MCF 10A (cell line): ENCODE measurements around the gene CCDC171. TPM values are rescaled to one million over a fixed set of nuclear protein-coding genes. Genes with fewer than 3 reads are reported as not detected.
A peak's percentile ranks its signal among the peaks of the same experiment; 100 is the strongest.

ENCODE experiments used
- BruUV-seq: library from RNA; stranded (reverse); fragments of 400-500 nt; replicated peaks from 2 replicates; lab custom pipeline; 2021; lab: Mats Ljungman, UMichigan
- CTCF ChIA-PET: fragments of 300-600 bp; sonication (Branson Sonifier 250); formaldehyde crosslinking; extraction: SDS; loops from one replicate; lab custom pipeline; 2021; ENCODE audit warnings: antibody characterized with exemption, inconsistent platforms; lab: Yijun Ruan, JAX
- POLR2A ChIA-PET: fragments of 300-600, 350-650 bp; sonication (Branson Sonifier 250); formaldehyde crosslinking; extraction: SDS; loops from one replicate; lab custom pipeline; 2020; ENCODE audit warnings: antibody characterized with exemption, inconsistent platforms; lab: Yijun Ruan, JAX
- DNase-seq: peaks from one replicate; pipeline ENCODE4 v3.0.0-alpha.2; 2018; ENCODE audit not compliant: unreplicated experiment
- H3K27ac Mint-ChIP-seq: one replicate; pipeline ENCODE4 v1.8.0; 2022; ENCODE audit warnings: mild to moderate bottlenecking, low read depth, mixed read lengths; ENCODE audit not compliant: unreplicated experiment
- H3K27me3 Mint-ChIP-seq: one replicate; pipeline ENCODE4 v1.8.0; 2022; ENCODE audit warnings: mixed read lengths; ENCODE audit not compliant: insufficient read depth, unreplicated experiment
- H3K36me3 Mint-ChIP-seq: one replicate; pipeline ENCODE4 v1.8.0; 2022; ENCODE audit warnings: mild to moderate bottlenecking, moderate library complexity, mixed read lengths; ENCODE audit not compliant: insufficient read depth, unreplicated experiment
- H3K4me1 Mint-ChIP-seq: one replicate; pipeline ENCODE4 v1.8.0; 2022; ENCODE audit warnings: mixed read lengths; ENCODE audit not compliant: insufficient read depth, unreplicated experiment
- H3K4me3 Mint-ChIP-seq: one replicate; pipeline ENCODE4 v1.8.0; 2022; ENCODE audit warnings: mild to moderate bottlenecking, moderate library complexity, mixed read lengths; ENCODE audit not compliant: unreplicated experiment
- H3K9me3 Mint-ChIP-seq: one replicate; pipeline ENCODE4 v1.8.0; 2022; ENCODE audit warnings: mixed read lengths; ENCODE audit not compliant: unreplicated experiment
- CTCF ChIP-seq: fragments of 200-600 bp; IDR thresholded peaks from one replicate; pipeline ENCODE4 v1.8.0; 2022; ENCODE audit warnings: antibody characterized with exemption, mild to moderate bottlenecking; ENCODE audit not compliant: unreplicated experiment
- intact Hi-C: fragments of 100-400 bp; cut with micrococcal nuclease; formaldehyde crosslinking; loops from 2 replicates; pipeline ENCODE4 v1.14.1; 2022
- total RNA-seq: library from RNA; stranded (reverse); gene quantifications from 2 replicates; pipeline ENCODE4 v1.2.3, GENCODE V29; 2022

CCDC171 gene
- total RNA-seq, 1 experiment from 2014 or later = 1.7 TPM

DNA sequence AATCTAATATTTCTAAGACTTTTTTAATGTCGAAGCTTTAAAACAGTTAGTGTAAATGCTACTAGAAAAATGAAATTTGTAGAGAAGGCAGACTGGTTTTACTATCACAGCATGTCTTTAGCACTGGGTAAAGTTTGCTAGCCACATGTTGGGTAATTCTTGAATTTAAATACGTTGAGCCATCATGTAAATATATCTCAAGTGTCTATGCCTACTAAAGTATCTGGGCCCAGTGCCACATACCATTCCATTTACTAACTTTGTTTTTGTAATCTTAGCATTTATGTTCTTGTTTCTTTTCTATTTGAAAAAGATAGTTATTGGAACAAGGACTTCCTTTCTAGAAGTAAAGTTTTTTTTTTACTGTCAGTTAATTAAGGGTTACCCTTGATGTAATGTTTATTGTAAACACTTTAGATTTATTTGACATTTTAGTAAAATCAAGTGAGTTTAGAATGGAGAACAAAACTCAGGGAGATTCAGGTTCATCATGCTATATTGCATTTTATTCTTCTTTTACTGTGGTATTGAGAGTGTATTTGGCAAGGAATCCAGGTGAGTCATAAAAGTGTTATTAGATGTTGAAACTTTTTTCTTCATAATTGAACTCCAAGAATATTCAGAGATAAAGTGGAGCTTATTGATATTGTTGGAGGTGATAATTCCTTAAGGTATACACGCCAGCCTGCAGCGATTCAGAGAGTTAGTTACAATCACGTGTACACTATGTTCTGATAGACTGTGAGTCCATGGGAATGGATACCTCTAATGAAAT, 182.4 kb downstream of the CCDC171 start:
- no TSS peak for BruUV-seq
- Mint-ChIP-seq H3K4me3 (peak overlapping the region; percentile 44), H3K36me3 (no peaks in the 10 kb centered on the region), H3K27ac (peak overlapping the region; percentile 76), H3K27me3 (no peaks in the 10 kb centered on the region), H3K4me1 (peaks cover 18% of the 10 kb centered on the region), H3K9me3 (no peaks in the 10 kb centered on the region)
- CTCF ChIA-PET = no interaction called here
- POLR2A ChIA-PET = interaction anchor here (0.6 to 2.8 kb wide), 7 partner anchors 11 to 878 kb away, joined by 3 to 13 read pairs (median 6); no protein-coding TSS in a partner anchor
- TF ChIP-seq CTCF = no peak
- DNase-seq = peak; percentile 90
- intact Hi-C loops = loop anchor here (1.0 kb wide), 1 partner anchor 38 kb away; no protein-coding TSS in a partner anchor

- CTCF ChIA-PET = no interaction called here
- intact Hi-C loops = no loop called here
- TF ChIP-seq CTCF = no peak
- H3K27ac Mint-ChIP-seq = peak overlapping the region; percentile 76
- no peaks in the 10 kb centered on the region for H3K27me3 Mint-ChIP-seq
- DNase-seq = no peak
- no peaks in the 10 kb centered on the region for H3K36me3 Mint-ChIP-seq
- no peaks in the 10 kb centered on the region for H3K9me3 Mint-ChIP-seq
- H3K4me3 Mint-ChIP-seq = no peak overlapping the region
- no TSS peak for BruUV-seq
- POLR2A ChIA-PET = no interaction called here
- H3K4me1 Mint-ChIP-seq = peaks cover 18% of the 10 kb centered on the region
Measured at GRCh38 chr9:15736569-15736968, 183.7 kb downstream of the CCDC171 start.

- intact Hi-C loops = no loop called here
- no peaks in the 10 kb centered on the region for H3K27me3 Mint-ChIP-seq
- peak; percentile 49 for DNase-seq
- H3K9me3 Mint-ChIP-seq = no peaks in the 10 kb centered on the region
- H3K4me1 Mint-ChIP-seq = peaks cover 18% of the 10 kb centered on the region
- H3K36me3 Mint-ChIP-seq = no peaks in the 10 kb centered on the region
- no TSS peak for BruUV-seq
- no peak overlapping the region for H3K4me3 Mint-ChIP-seq
- no peak overlapping the region for H3K27ac Mint-ChIP-seq
- ChIA-PET POLR2A (interaction anchor here (0.9 kb wide), 1 partner anchor 41 kb away, joined by 4 read pairs; no protein-coding TSS in a partner anchor), CTCF (no interaction called here)
- TF ChIP-seq CTCF = no peak
Measured at GRCh38 chr9:15738011-15738410, 185.2 kb downstream of the CCDC171 start.

DNA sequence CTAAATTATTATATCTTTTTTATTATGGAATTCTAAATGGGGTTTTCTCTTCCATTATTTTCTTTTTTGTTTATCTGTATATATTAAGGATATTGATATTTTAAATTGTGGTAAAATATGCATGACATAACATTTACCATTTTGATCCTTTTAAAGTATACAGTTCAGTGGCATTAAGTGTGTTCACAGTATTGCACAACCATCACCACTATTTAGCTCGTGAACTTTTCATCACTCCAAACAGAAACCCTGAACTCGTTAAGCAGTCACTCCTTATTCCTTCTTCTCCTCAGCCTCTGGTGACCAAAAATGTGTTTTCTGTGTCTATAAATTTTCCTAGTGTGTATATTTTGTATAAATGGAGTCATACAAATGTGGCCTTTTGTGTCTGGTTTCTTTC, 188.2 kb downstream of the CCDC171 start:
- Mint-ChIP-seq H3K9me3 (no peaks in the 10 kb centered on the region), H3K27ac (peak overlapping the region; percentile 74), H3K4me3 (no peak overlapping the region), H3K27me3 (no peaks in the 10 kb centered on the region), H3K4me1 (peaks cover 12% of the 10 kb centered on the region), H3K36me3 (no peaks in the 10 kb centered on the region)
- ChIA-PET CTCF (no interaction called here), POLR2A (no interaction called here)
- intact Hi-C loops = no loop called here
- no peak for DNase-seq
- TF ChIP-seq CTCF = no peak
- no TSS peak for BruUV-seq
